MM.1S (cell line): ENCODE results near the gene PLXNB1.
"Not testable (repeated sequence)": the region's sequence is repeated elsewhere in the genome, so short reads cannot be mapped to it uniquely, and the experiment has no call there.

ENCODE experiments used
- DNase-seq: peaks from one replicate; pipeline ENCODE4 v3.0.0-alpha.2; 2015
- H2AFZ ChIP-seq: fragments of 300-600 bp; sonication (generic); 2 replicates; pipeline ENCODE4 v1.6.0; 2016; ENCODE audit warnings: antibody characterized with exemption, low read length
- H3F3A ChIP-seq: fragments of 300-600 bp; sonication (generic); 2 replicates; pipeline ENCODE4 v1.6.1; 2016; ENCODE audit warnings: mild to moderate bottlenecking, antibody characterized with exemption, low read length, moderate library complexity, mixed read lengths; ENCODE audit not compliant: insufficient read depth
- H3K27ac ChIP-seq: fragments of 300-600 bp; sonication (generic); 2 replicates; pipeline ENCODE4 v1.5.1; 2016; ENCODE audit warnings: mild to moderate bottlenecking, low read length
- H3K27me3 ChIP-seq: fragments of 300-600 bp; sonication (generic); replicated peaks from 2 replicates; pipeline ENCODE4 v1.6.0; 2016; ENCODE audit warnings: low read length; ENCODE audit not compliant: insufficient read depth
- H3K36me3 ChIP-seq: fragments of 300-600 bp; sonication (generic); replicated peaks from 2 replicates; pipeline ENCODE4 v1.6.1; 2016; ENCODE audit warnings: mild to moderate bottlenecking, low read length, mixed read lengths; ENCODE audit not compliant: insufficient read depth
- H3K4me1 ChIP-seq: fragments of 300-600 bp; sonication (generic); 2 replicates; pipeline ENCODE4 v1.6.1; 2016; ENCODE audit warnings: low read length, mixed read lengths
- H3K4me2 ChIP-seq: fragments of 300-600 bp; sonication (generic); 2 replicates; pipeline ENCODE4 v1.6.0; 2016; ENCODE audit warnings: low read depth, low read length
- H3K4me3 ChIP-seq: fragments of 300-600 bp; sonication (generic); 2 replicates; pipeline ENCODE4 v1.5.1; 2016; ENCODE audit warnings: low read length, mixed read lengths
- H3K79me2 ChIP-seq: fragments of 300-600 bp; sonication (generic); 2 replicates; pipeline ENCODE4 v1.6.1; 2016; ENCODE audit warnings: mixed run types, low read length, mixed read lengths
- H3K9ac ChIP-seq: fragments of 300-600 bp; sonication (generic); 2 replicates; pipeline ENCODE4 v1.6.1; 2016; ENCODE audit warnings: low read length, mixed read lengths
- H3K9me2 ChIP-seq: fragments of 300-600 bp; sonication (generic); replicated peaks from 2 replicates; pipeline ENCODE4 v1.6.1; 2016; ENCODE audit warnings: mild to moderate bottlenecking, low read length, mixed read lengths; ENCODE audit not compliant: insufficient read depth
- H3K9me3 ChIP-seq: fragments of 300-600 bp; sonication (generic); replicated peaks from 2 replicates; pipeline ENCODE4 v1.6.1; 2016; ENCODE audit warnings: mild to moderate bottlenecking, low read length, mixed read lengths; ENCODE audit not compliant: insufficient read depth
- H4K20me1 ChIP-seq: fragments of 300-600 bp; sonication (generic); 2 replicates; pipeline ENCODE4 v1.6.1; 2016; ENCODE audit warnings: mild to moderate bottlenecking, low read length, moderate library complexity, mixed read lengths; ENCODE audit not compliant: insufficient read depth
- EZH2 ChIP-seq: fragments of 300-600 bp; sonication (generic); optimal IDR thresholded peaks from 2 replicates; pipeline ENCODE3; 2017; ENCODE audit warnings: low read depth, mild to moderate bottlenecking, antibody characterized with exemption, low read length, mixed read lengths
- EZH2phosphoT487 ChIP-seq: fragments of 300-600 bp; sonication (generic); IDR thresholded peaks from 2 replicates; pipeline ENCODE4 v1.6.1; 2018; ENCODE audit warnings: antibody characterized with exemption, low read length
- TF ChIP-seq, protein P1 (sequence below): fragments of 300-600 bp; sonication (generic); IDR thresholded peaks from 2 replicates; pipeline ENCODE4 v1.5.1; 2016; ENCODE audit warnings: antibody characterized with exemption, low read length, mixed read lengths

Gene PLXNB1

DNA sequence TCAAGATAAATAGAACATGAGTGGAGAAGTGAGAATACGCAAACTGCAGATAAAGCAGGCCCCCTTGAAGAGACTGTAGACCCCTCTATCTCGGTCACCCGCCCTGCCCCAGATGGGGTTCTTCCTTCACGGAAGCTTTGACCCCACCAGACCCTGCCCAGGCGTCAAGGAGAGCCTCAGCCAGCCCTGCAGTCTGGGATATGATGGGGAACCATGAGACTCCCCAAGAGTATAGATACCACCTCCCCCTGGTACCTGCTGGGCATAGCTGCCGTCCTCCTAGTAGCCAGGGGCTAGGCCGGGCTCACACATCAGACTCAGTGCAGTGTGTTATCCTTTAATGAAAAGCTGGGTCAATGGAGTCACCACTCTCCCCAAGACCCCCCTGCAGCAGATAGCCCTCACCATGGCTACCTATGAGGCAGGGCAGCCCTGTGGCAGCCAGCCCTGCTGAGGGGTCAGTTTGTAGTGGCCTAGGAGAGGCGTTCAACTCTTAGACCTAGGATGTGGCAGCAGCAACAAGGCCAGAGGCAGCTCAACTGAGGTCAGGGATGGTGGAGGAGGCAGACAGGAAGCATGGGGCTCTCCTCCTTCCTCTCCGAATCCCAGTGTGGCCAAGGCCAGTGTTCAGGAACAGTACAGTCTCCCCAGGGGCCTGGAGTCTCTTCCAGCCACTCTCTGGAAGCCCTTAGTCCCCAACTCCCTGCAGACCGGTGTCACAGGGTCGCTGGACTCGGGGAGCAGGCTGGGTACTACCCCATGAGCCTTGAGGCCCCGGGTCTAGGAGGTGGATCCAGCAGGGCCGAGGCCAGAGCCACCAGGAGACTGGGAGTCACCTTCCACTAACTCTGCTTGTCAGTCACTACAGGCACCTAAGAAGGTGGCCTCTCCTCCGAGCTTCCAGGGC is 26.1 kb downstream of the PLXNB1 start:
- no peak overlapping the region for H3K27ac ChIP-seq
- no peaks in the 10 kb centered on the region for H4K20me1 ChIP-seq
- H3K9ac ChIP-seq, result no peak overlapping the region
- no peak overlapping the region for H3K4me2 ChIP-seq
- no peak for TF ChIP-seq EZH2phosphoT487
- TF ChIP-seq, protein P1, sequence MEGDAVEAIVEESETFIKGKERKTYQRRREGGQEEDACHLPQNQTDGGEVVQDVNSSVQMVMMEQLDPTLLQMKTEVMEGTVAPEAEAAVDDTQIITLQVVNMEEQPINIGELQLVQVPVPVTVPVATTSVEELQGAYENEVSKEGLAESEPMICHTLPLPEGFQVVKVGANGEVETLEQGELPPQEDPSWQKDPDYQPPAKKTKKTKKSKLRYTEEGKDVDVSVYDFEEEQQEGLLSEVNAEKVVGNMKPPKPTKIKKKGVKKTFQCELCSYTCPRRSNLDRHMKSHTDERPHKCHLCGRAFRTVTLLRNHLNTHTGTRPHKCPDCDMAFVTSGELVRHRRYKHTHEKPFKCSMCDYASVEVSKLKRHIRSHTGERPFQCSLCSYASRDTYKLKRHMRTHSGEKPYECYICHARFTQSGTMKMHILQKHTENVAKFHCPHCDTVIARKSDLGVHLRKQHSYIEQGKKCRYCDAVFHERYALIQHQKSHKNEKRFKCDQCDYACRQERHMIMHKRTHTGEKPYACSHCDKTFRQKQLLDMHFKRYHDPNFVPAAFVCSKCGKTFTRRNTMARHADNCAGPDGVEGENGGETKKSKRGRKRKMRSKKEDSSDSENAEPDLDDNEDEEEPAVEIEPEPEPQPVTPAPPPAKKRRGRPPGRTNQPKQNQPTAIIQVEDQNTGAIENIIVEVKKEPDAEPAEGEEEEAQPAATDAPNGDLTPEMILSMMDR, result no peak
- TF ChIP-seq EZH2, result no peak
- H3K4me1 ChIP-seq, result no peaks in the 10 kb centered on the region
- H3K36me3 ChIP-seq, result no peaks in the 10 kb centered on the region
- H3K9me3 ChIP-seq, result no peaks in the 10 kb centered on the region
- no peaks in the 10 kb centered on the region for H3K9me2 ChIP-seq
- H3K79me2 ChIP-seq, result no peaks in the 10 kb centered on the region
- H3F3A ChIP-seq, result no peaks in the 10 kb centered on the region
- no peak overlapping the region for H3K4me3 ChIP-seq
- H3K27me3 ChIP-seq, result peaks cover 8% of the 10 kb centered on the region
- no peak for DNase-seq
- H2AFZ ChIP-seq, result no peak overlapping the region

DNA sequence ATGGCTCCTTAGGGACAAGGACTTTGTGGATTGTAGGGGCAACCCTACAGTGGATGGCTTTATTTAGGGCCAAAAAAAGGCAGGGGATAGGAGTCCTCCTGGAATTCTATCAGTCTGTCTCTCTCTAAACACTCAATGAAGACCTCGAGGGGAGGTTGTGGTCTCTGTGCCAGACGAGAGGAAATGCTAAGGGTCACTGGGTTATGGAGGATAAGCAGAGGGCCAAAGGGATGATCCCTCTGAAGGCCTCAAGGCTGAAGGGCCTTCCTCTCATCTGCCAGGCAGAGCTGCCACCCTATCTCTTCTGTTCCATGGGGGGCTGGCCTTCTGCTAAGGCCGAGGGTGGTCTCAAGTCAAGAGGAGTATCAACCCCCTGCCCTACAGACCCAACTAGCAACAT is 27.0 kb downstream of the PLXNB1 start:
- no peaks in the 10 kb centered on the region for H4K20me1 ChIP-seq
- no peak overlapping the region for H3K4me3 ChIP-seq
- no peak overlapping the region for H3K4me2 ChIP-seq
- H3K36me3 ChIP-seq, result no peaks in the 10 kb centered on the region
- no peak overlapping the region for H3K9ac ChIP-seq
- H3K9me2 ChIP-seq, result no peaks in the 10 kb centered on the region
- TF ChIP-seq, protein P1, result no peak
- H3K9me3 ChIP-seq, result no peaks in the 10 kb centered on the region
- H3K4me1 ChIP-seq, result no peaks in the 10 kb centered on the region
- H2AFZ ChIP-seq, result no peak overlapping the region
- H3K79me2 ChIP-seq, result no peaks in the 10 kb centered on the region
- no peaks in the 10 kb centered on the region for H3F3A ChIP-seq
- H3K27ac ChIP-seq, result no peak overlapping the region
- H3K27me3 ChIP-seq, result peaks cover 3% of the 10 kb centered on the region
- DNase-seq, result no peak

DNA sequence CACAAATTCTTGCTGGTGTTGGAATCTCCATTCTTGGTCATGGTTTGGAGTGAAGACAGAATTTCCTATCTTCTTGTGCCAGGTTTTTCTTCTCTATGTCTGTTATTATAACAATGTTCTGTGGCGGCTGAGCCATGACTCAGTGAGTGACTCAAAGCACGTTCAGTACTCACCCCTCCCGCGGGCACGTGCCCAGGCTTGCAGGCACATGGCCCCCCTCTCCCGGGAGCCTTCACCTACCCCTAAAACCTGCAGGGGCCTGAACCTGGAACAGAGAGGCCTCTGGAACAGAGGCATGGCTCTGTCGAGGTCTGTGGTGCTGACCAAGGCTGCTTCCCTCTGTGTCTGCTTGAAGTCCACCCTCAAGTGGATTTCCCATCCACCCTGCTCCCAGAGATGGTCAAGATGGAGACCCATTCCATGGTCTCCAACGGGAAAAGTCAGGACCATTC is 27.6 kb downstream of the PLXNB1 start:
- no peaks in the 10 kb centered on the region for H3K9me3 ChIP-seq
- no peak overlapping the region for H3K4me2 ChIP-seq
- no peak for TF ChIP-seq EZH2phosphoT487
- DNase-seq, result no peak
- no peak overlapping the region for H2AFZ ChIP-seq
- no peak overlapping the region for H3K9ac ChIP-seq
- no peaks in the 10 kb centered on the region for H3K36me3 ChIP-seq
- no peaks in the 10 kb centered on the region for H3K79me2 ChIP-seq
- H3K4me3 ChIP-seq, result no peak overlapping the region
- H3K4me1 ChIP-seq, result no peaks in the 10 kb centered on the region
- H3K27ac ChIP-seq, result no peak overlapping the region
- no peaks in the 10 kb centered on the region for H3K9me2 ChIP-seq
- H3F3A ChIP-seq, result no peaks in the 10 kb centered on the region
- no peaks in the 10 kb centered on the region; the same call in 1 of the 2 replicates for H3K27me3 ChIP-seq
- no peaks in the 10 kb centered on the region for H4K20me1 ChIP-seq

DNA sequence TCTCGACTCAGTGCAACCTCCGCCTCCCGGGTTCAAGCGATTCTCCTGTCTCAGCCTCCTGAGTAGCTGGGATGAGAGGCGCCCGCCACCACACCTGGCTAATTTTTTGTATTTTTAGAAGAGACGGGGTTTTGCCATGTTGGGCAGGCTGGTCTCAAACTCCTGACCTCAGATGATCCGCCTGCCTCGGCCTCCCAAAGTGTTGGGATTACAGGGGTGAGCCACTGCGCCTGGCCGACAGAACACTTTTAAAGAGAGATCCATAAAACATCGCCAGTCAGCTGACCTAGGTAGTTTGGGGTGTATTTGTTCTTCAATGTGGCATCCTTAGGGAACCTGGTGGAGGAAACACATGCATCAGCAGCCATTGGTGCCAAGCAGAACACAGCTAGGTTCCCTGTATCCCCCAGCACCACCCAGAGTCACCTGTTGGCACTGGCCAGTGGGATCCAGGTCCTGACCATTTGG is 28.4 kb downstream of the PLXNB1 start:
- not testable (repeated sequence) for H3K27me3 ChIP-seq, H3K79me2 ChIP-seq, H3K9me3 ChIP-seq, H3K9ac ChIP-seq, DNase-seq, H3K4me1 ChIP-seq, H3K27ac ChIP-seq, H3K9me2 ChIP-seq, H2AFZ ChIP-seq, H4K20me1 ChIP-seq, H3F3A ChIP-seq, H3K36me3 ChIP-seq, H3K4me3 ChIP-seq, H3K4me2 ChIP-seq
